C1 segment of cervical spinal cord (tissue), 14 donors: ENCODE data around the gene SMG9.

ENCODE experiments used
- DNase-seq, 14 donors: peaks; one replicate each; lab custom pipeline; 2025; lab: John Stamatoyannopoulos, UW

SMG9 gene

DNA sequence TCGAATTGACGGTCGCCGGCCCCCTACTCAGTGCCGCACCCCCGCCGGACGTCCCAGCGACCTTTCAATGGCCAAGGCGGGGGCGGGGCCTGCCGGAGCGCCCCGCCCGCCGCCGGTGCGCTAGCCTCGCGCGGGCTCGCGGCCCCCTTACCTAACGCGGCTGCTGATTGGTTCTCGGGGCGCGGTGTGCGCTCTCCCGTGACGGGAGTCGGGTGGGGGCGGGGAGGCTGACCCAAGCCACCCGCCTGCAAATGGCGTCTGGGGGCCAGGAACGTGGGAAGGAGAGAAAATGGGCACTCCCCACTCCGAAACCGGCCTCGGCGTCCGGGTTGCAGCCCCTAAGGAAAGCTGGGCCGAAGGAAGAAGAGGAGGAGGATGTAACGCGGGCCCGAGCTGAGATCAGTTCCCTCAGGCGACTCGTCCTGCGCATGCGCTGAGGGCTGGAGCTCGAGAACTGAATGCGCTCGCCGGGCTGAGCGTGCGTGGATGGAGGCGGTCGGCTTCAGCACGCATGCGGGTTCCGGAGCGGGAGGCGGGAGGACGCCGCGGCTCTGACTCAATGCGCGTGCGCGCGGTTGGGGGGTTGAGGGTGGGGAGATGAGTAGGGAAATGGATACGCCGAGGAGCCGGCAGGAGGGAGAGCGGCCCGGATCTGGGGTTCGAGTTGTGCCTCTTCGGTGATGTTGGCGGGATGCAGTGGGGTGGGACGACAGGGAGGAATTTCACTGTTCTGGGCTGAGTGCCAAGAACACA, at the start of gene SMG9:
Gene SMG9, minus strand, starts transcription at position 460 of the 753 bp plus-strand sequence. CDS start 4,221 bp downstream, outside the sequence.
- peak; percentile 90 to 99 (median 96) for DNase-seq

DNA sequence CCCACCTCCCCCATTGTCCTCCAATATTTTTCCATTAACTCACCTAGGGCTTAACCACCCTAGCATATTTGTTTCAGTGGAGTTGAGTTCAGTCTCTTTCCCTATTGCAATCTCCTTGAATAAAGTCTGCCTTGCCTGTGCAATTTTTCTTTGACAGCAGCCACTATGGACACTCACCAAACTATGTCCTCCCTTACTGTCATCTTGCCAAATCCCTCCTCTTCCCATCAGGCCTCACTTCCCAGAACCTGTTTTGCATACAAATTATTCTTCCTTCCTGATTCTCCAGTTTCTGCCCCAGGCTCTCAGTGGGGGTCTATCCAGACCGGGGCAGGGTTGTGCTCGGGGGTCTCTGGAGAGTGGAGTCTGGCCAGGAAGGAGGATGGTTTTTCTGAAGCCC, 49.7 kb upstream of the SMG9 start:
- DNase-seq, result peak in 3 of 14 donors; percentile 10 to 32 (median 29)

- DNase-seq, result no peak
These were observed 47.6 kb upstream of the SMG9 start, which contains the start of gene LYPD5 for GRCh38 chr19:43802216-43802951. TSS of gene LYPD5 (minus strand) at chr19:43802447. CDS start at chr19:43802380, 67 bp downstream.

- DNase-seq, result no peak
These were observed 44.9 kb upstream of the SMG9 start for GRCh38 chr19:43799502-43800142.

DNA sequence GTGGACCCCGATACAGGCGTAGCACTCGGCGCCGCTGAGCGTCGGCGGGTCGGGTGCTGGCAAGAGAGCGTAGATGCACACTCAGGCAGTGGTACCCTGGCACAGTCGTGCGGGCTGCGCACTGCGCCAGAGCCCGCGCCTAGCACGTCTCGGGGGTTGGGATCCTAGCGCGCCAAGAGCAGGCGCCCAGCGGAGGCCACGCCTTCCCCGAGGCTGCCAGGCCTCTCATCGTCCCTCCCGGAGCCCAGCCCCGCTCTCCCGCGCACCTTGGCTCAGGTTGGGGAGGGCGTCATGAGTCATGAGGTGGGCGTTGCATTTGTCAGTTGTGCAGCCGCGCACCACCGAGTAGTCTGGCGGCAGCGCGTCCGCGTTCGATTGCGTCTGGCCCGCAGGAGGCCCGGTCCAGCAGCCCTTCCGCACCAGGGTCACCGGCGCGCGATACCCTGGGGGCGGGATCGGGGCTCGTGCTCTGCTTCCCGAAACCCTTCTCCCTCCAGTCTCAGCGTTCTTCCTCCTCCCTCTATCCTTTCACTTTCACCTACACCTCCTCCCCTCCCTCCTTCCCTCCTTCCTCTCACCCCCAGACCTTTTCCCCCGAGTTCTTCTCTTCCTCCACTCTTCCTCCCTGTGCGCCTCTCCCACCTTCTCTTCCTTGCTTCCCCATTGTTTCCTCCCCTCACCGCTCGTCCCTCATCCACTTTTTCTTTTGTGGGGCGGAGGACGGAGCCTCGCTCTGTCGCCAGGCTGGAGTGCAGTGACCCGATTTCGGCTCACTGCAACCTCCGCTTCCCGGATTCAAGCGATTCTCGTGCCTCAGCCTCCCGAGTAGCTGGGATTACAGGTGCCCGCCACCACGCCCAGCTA, 44.0 kb upstream of the SMG9 start:
- DNase-seq, result peak in 1 of 14 donors; percentile 48

- DNase-seq, result no peak
These were observed 43.3 kb upstream of the SMG9 start for GRCh38 chr19:43798026-43798545.

GRCh38 chr19:43797556-43797955, 42.8 kb upstream of the SMG9 start:
- no peak for DNase-seq

DNA sequence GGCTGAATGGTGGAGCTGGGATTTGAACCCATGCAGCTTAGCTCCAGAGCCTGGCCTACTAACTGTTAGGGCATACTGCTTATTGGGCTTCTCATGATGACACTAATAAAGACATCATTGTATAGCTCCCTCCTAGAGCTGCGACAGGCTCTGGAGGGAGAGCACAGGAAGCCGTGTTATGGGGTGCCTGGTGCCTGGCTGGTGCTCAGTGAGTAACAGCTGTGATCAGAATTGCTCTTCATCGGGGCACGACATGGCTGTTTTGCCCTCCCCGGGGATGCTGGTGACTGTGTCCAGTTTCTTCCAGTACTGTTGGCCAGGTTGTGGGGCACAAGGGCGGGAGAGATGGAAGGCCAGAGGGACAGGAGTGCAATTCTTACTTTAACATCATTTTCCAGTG, 42.4 kb upstream of the SMG9 start:
- DNase-seq, result peak in 2 of 14 donors; percentile 32 to 52

DNA sequence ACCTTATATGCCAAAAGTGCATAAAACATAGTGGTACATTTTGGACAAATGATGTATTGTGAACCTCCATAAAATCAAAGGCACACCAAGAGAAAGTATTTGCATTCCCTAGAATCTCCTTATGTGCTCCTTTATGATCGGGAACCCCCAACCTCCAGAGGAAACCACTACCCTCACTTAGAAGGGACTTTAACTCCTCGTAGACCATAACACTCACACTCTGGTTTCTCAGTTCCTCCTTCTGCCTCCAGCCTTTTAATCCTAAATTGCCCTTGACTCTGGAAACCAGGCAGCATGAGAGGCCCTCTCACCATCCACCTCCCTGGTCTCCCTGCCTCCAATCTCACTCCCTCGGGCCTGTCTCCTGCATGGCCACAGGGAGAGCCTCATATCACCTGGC, 35.8 kb upstream of the SMG9 start:
- DNase-seq, result no peak

DNA sequence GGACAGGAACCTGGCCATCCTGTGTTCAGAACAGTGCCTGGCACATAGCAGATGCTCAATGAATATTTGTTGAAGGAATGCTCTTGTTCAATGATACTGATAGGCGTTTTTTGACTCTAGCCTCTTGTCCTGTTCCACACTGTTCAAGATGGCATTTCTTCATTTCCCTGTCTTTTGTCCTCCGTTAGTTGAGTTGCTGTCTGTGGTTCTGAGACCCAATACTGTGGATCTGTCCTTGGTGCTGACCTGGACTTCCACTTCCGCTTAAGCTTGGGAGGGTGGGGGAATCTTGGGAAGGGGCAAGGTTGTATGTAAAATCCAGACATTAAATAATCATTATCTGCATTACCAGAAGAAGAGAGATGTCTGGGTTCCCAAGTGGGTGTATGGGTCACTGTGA, 34.3 kb upstream of the SMG9 start:
- no peak for DNase-seq

DNA sequence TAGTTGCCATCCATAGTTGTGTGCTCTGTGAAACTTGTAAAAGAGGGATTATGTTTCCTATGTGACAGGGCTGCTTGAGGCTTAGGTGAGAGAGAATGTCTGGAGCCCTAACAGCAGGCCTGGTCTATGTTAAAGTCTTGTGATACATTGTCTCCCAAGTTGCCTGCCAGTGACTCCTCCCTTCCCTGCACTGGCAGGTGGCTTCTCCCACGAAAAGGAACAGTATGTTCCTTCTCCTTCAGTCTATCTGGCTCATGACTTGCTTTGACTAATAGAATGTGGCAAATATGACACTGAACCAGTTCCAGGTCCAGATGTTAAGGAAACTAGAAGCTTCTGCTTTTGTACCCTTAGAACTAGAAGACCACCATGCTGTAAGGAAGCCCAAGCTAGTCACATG, 31.9 kb upstream of the SMG9 start:
- DNase-seq, result no peak

GRCh38 chr19:43784981-43785808, 30.4 kb upstream of the SMG9 start:
- DNase-seq, result peak in 6 of 14 donors; percentile 4 to 31 (median 20)

GRCh38 chr19:43784241-43784980, 29.6 kb upstream of the SMG9 start:
- no peak for DNase-seq

DNA sequence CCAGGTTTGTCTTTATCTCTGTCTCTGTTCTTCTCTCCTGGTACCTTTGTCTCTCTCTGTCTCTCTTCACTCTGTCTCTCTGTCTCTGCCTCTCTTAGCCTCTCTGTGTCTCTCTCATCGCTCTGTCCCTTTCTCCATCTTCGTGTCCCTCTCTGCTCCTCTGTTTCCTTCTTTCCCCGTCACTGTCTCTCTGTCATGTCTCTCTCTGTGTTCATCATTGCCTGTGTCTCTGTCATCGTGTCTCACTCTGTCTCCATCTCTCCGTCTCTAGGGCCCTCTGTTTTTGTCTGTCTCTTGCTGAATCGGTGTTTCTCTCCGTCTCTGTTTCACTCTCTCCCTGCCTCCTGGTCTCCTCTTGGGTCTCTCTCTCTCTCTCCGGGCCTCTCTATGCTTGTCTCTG, 28.9 kb upstream of the SMG9 start:
- no peak for DNase-seq

GRCh38 chr19:43782689-43783231, 28.0 kb upstream of the SMG9 start:
- DNase-seq, result no peak

DNA sequence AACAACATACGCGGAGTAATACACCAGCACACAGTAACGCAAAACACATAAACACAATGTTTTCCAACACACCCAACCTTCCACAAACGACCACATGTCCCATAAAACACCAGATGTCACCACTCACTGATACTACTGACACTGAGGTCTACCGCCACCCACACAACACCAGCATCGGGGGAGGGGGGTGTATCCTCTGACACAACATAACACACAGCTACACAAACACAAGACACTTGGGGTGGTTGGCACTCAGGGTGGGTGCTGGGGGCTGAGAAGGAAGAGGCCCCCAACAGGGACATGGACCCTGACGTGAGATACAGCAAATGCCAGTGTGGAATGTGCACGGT, 27.5 kb upstream of the SMG9 start:
- DNase-seq, result no peak

DNA sequence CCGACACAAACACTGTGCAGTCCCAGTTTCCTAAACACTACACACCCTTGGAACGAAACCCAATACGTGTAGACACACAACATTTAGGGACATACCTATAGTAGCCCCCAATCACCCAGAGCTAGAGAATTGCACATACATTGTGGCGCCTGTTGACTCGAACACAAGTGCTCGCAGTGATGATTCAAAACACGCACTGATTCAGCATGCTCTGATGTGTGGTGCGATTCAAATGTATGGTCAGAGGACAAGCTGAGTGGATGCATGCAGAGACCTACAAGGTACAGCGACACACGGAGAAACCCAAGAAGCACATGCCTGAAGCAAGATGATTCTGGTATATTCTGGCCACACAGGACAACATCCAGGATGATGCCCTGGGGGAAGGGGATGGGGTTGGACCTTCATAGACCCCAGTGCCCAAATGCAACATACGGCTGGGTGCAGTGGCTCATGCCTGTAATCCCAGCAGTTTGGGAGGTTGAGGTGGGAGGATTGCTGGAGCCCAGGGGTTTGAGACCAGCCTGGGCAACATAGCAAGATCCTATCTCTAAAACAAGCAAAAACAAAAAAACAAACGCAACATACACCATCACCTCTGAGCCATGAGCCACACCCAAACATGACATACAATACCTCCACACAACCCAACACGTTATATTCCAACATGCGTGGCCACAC, 27.0 kb upstream of the SMG9 start:
- no peak for DNase-seq

DNA sequence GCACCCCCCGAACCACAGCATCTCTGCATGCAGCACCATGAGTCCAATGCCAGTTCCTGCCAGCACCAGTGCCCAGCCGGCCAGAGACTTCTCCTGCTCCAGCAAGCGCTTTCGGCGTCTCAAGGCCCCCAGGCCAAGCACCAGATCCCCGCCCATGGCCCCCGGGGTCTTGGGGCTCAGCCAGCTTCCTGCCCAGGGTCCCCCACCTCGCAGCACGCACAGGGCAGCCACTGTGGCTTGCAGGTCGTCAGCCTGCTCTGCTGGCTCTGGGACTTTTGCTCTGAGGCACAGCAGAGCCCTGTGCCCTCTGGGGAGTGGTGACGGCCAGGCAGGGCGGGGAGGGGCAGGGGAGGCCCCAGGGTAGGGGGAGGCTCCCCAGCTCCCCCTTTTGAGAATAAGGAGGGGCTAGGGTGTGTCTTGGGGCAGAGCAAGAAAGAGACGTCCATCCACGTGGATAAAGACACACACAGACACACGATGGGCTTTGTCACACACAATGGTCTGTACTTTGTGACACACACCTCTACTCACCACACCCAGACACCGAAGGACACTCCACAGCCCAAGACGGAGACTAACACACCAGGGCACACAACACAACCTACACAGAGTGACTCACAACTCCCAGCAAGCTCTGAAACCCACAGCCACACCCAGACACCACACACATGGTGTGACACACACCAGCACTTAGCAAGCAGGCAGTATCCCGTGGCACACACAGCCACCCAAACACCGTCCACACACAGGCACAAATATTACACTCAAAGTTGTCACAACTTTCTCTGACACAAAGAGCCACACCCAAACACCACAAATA, 26.2 kb upstream of the SMG9 start, which contains the start of gene KCNN4:
Gene KCNN4, minus strand, starts transcription at position 268 of the 820 bp plus-strand sequence. Its CDS starts 112 bp downstream, at position 156.
- peak in 1 of 14 donors; percentile 30 for DNase-seq
